Loucy (cell line): ENCODE data around the gene TAF10.

Source experiments
- CTCF ChIP-seq: fragments of 200-600 bp; sonication (generic); conservative IDR thresholded peaks from 2 replicates; pipeline ENCODE4 v1.5.1; 2014; ENCODE audit warnings: mild to moderate bottlenecking, antibody characterized with exemption, low read length
- EZH2phosphoT487 ChIP-seq: fragments of 200-600 bp; IDR thresholded peaks from 2 replicates; pipeline ENCODE4 v1.6.1; 2018; ENCODE audit warnings: antibody characterized with exemption, mild to moderate bottlenecking, moderate library complexity, borderline replicate concordance

GRCh38 chr11:6657346-6657745 is 45.3 kb upstream of the TAF10 start:
- TF ChIP-seq CTCF (no peak), EZH2phosphoT487 (no peak)
